HCT116 (cell line): ENCODE measurements around the gene ZNF746. TPM values are rescaled to one million over a fixed set of nuclear protein-coding genes. Genes with fewer than 3 reads are reported as not detected.

Source experiments
- ATAC-seq: fragments of 200-7000 bp; cut with Tn5 transposase; 2 replicates; pipeline ENCODE4 v1.9.1; 2020; ENCODE audit warnings: mild to moderate bottlenecking, moderate library complexity
- BruUV-seq: library from RNA; stranded (reverse); fragments of 400-500 nt; replicated peaks from 2 replicates; lab custom pipeline; 2021; lab: Mats Ljungman, UMichigan
- CTCF ChIA-PET: fragments of 300-600 bp; sonication (Branson Sonifier 250); formaldehyde crosslinking; loops from one replicate; lab custom pipeline; 2021; ENCODE audit warnings: antibody characterized with exemption; lab: Charles Lee
- POLR2A ChIA-PET: fragments of 300-600, 350-600 bp; sonication (Branson Sonifier 250); formaldehyde crosslinking; loops from one replicate; lab custom pipeline; 2021; ENCODE audit warnings: antibody characterized with exemption; lab: Charles Lee
- RAD21 ChIA-PET, 2 experiments: fragments of 300-600 bp; sonication (Branson Sonifier 250); formaldehyde crosslinking; loops; one replicate each; lab custom pipeline; 2023; ENCODE audit warnings: low total read pairs in 2 of 2; ENCODE audit not compliant: uncharacterized antibody in 2 of 2, unreplicated experiment in 2 of 2, low non-redundant PET in 1 of 2; lab: Charles Lee
- DNase-seq: peaks from one replicate; pipeline ENCODE4 v3.0.0-alpha.2; 2010; ENCODE audit warnings: low read depth, low spot score
- H2AFZ ChIP-seq: fragments of 200-600 bp; shearing (Covaris generic), sonication (generic); 2 replicates; pipeline ENCODE4 v1.6.1; 2017; ENCODE audit warnings: low read depth, mixed run types, mixed read lengths, antibody characterized with exemption, low read length; ENCODE audit not compliant: poor library complexity, severe bottlenecking
- H3K27ac ChIP-seq: 2 replicates; pipeline ENCODE4 v1.5.1; 2012; ENCODE audit warnings: low read depth, low read length
- H3K27me3 ChIP-seq: fragments of 200-600 bp; sonication (generic); 2 replicates; pipeline ENCODE4 v1.6.1; 2016; ENCODE audit warnings: mixed run types, low read length, mixed read lengths; ENCODE audit not compliant: insufficient read depth
- H3K36me3 ChIP-seq, 2 experiments: fragments of 200-500 bp in 1 of 2; fragments of 200-600 bp in 1 of 2; sonication (Bioruptor generic) in 1 of 2; sonication (generic) in 1 of 2; 2 replicates each; pipeline versions ENCODE4 v1.5.1 to v1.6.1; 2014 to 2016; ENCODE audit warnings: low read length in 2 of 2, inconsistent platforms in 1 of 2, mixed read lengths in 1 of 2, mixed run types in 1 of 2; ENCODE audit not compliant: insufficient read depth in 2 of 2, control insufficient read depth in 1 of 2
- H3K4me1 ChIP-seq, 2 experiments: fragments of 200-600 bp in 1 of 2; sonication (generic) in 1 of 2; 2 replicates each; pipeline versions ENCODE4 v1.5.1 to v1.6.1; 2012 to 2017; ENCODE audit warnings: low read length in 2 of 2, inconsistent platforms in 1 of 2, mild to moderate bottlenecking in 1 of 2, mixed read lengths in 1 of 2, mixed run types in 1 of 2, moderate library complexity in 1 of 2; ENCODE audit not compliant: insufficient read depth in 2 of 2, control insufficient read depth in 1 of 2
- H3K4me2 ChIP-seq: fragments of 200-600 bp; sonication (generic); 2 replicates; pipeline ENCODE4 v1.6.1; 2017; ENCODE audit warnings: mixed run types, low read length, mixed read lengths
- H3K4me3 ChIP-seq, 2 experiments: fragments of 200-600 bp in 1 of 2; sonication (generic) in 1 of 2; replicated peaks in 1 of 2; 2 replicates each; pipeline ENCODE4 v1.5.1; 2011 to 2016; ENCODE audit warnings: low read length in 2 of 2, control low read depth in 1 of 2, low read depth in 1 of 2, mild to moderate bottlenecking in 1 of 2, mixed read lengths in 1 of 2, mixed run types in 1 of 2
- H3K79me2 ChIP-seq: fragments of 200-600 bp; sonication (generic); 2 replicates; pipeline ENCODE4 v1.6.1; 2017; ENCODE audit warnings: mild to moderate bottlenecking, mixed run types, low read length, moderate library complexity, mixed read lengths; ENCODE audit not compliant: insufficient read depth
- H3K9ac ChIP-seq: fragments of 200-600 bp; sonication (generic); 2 replicates; pipeline ENCODE4 v1.6.1; 2016; ENCODE audit warnings: low read length, mixed read lengths
- H3K9me2 ChIP-seq: fragments of 200-600 bp; sonication (generic), shearing (Covaris generic); 2 replicates; pipeline ENCODE4 v1.6.1; 2017; ENCODE audit warnings: mixed run types, mild to moderate bottlenecking, moderate library complexity; ENCODE audit not compliant: insufficient read depth
- H3K9me3 ChIP-seq, 2 experiments: fragments of 200-500 bp in 1 of 2; fragments of 200-600 bp in 1 of 2; sonication (Bioruptor generic) in 1 of 2; sonication (generic) in 1 of 2; 2 replicates each; pipeline ENCODE4 v1.6.1; 2014 to 2017; ENCODE audit warnings: low read length in 2 of 2, mixed read lengths in 2 of 2, inconsistent platforms in 1 of 2, low read depth in 1 of 2, mild to moderate bottlenecking in 1 of 2, mixed run types in 1 of 2, moderate library complexity in 1 of 2; ENCODE audit not compliant: control insufficient read depth in 1 of 2, insufficient read depth in 1 of 2
- H4K20me1 ChIP-seq: fragments of 200-600 bp; sonication (generic), shearing (Covaris generic); 2 replicates; pipeline ENCODE4 v1.6.1; 2017; ENCODE audit warnings: mixed run types, mild to moderate bottlenecking, moderate library complexity; ENCODE audit not compliant: insufficient read depth
- ATF3 ChIP-seq: IDR thresholded peaks from 2 replicates; pipeline ENCODE4 v1.6.1; 2012
- CBX3 ChIP-seq: IDR thresholded peaks from 2 replicates; pipeline ENCODE4 v1.6.1; 2012; ENCODE audit warnings: low read depth
- CEBPB ChIP-seq: IDR thresholded peaks from 2 replicates; pipeline ENCODE4 v1.6.1; 2012; ENCODE audit warnings: low read depth
- CTCF ChIP-seq, 3 experiments: fragments of 200-600 bp in 1 of 3; sonication (generic) in 1 of 3; IDR thresholded peaks in 2 of 3; conservative IDR thresholded peaks in 1 of 3; 2 replicates each; pipeline ENCODE4 v1.5.1; 2012 to 2017; ENCODE audit warnings: low read depth in 2 of 3, low read length in 2 of 3, antibody characterized with exemption in 1 of 3, borderline replicate concordance in 1 of 3, control low read depth in 1 of 3, mild to moderate bottlenecking in 1 of 3, mixed read lengths in 1 of 3, mixed run types in 1 of 3, moderate library complexity in 1 of 3; ENCODE audit not compliant: insufficient read depth in 1 of 3
- EGR1 ChIP-seq: IDR thresholded peaks from 2 replicates; pipeline ENCODE4 v1.6.1; 2012; ENCODE audit warnings: low read depth
- POLR2A ChIP-seq: IDR thresholded peaks from 2 replicates; pipeline ENCODE4 v1.7.0; 2011; ENCODE audit warnings: borderline replicate concordance; ENCODE audit not compliant: insufficient read depth, insufficient read length; ENCODE audit errors: extremely low read depth
- RAD21 ChIP-seq: IDR thresholded peaks from 2 replicates; pipeline ENCODE4 v1.6.1; 2012; ENCODE audit warnings: low read depth, mild to moderate bottlenecking
- SIN3A ChIP-seq: IDR thresholded peaks from 2 replicates; pipeline ENCODE4 v1.6.1; 2012; ENCODE audit warnings: low read depth
- SP1 ChIP-seq: IDR thresholded peaks from 2 replicates; pipeline ENCODE4 v1.6.1; 2012; ENCODE audit warnings: low read depth
- SRF ChIP-seq: IDR thresholded peaks from 2 replicates; pipeline ENCODE4 v1.6.1; 2012; ENCODE audit warnings: low read depth
- YY1 ChIP-seq: IDR thresholded peaks from 2 replicates; pipeline ENCODE4 v1.6.1; 2011; ENCODE audit warnings: low read length, low read depth, moderate library complexity, mild to moderate bottlenecking; ENCODE audit not compliant: insufficient replicate concordance; ENCODE audit errors: extremely low read depth
- ZBTB33 ChIP-seq: IDR thresholded peaks from 2 replicates; pipeline ENCODE4 v1.6.1; 2011; ENCODE audit warnings: mild to moderate bottlenecking, low read length, moderate library complexity; ENCODE audit not compliant: insufficient replicate concordance; ENCODE audit errors: extremely low read depth
- ZNF274 ChIP-seq: fragments of 200-500 bp; sonication (Bioruptor generic); IDR thresholded peaks from 2 replicates; pipeline ENCODE4 v1.6.1; 2014; ENCODE audit warnings: mild to moderate bottlenecking, low read depth, low read length, inconsistent platforms
- intact Hi-C: fragments of 100-400 bp; cut with micrococcal nuclease; formaldehyde crosslinking; loops from 2 replicates; pipeline ENCODE4 v1.10.0; 2022
- total RNA-seq: library from RNA; stranded (reverse); gene quantifications from one replicate; pipeline ENCODE4 v1.2.1, GENCODE V29; 2021; ENCODE audit not compliant: unreplicated experiment

The ZNF746 gene
- total RNA-seq, 1 experiment from 2014 or later = 18.7 TPM

GRCh38 chr7:149469806-149470205 lies 27.8 kb downstream of the ZNF746 start:
- ChIA-PET POLR2A (no interaction called here), RAD21 (no interaction called here), CTCF (no interaction called here)
- H3K79me2 ChIP-seq = no peaks in the 10 kb centered on the region
- peaks cover 11 to 13% of the 10 kb centered on the region in 2 experiments; a peak in 3 of 4 replicates for H3K36me3 ChIP-seq
- no TSS peak for BruUV-seq
- H3K27ac ChIP-seq = no peak overlapping the region
- ATAC-seq (no peak), DNase-seq (no peak)
- TF ChIP-seq ZBTB33 = no peak
- TF ChIP-seq EGR1 = no peak
- no peak for TF ChIP-seq POLR2A
- no peak for TF ChIP-seq YY1
- no peak for TF ChIP-seq CEBPB
- no peak for TF ChIP-seq SRF
- no peak for TF ChIP-seq SP1
- H3K27me3 ChIP-seq = no peaks in the 10 kb centered on the region
- no peaks in the 10 kb centered on the region for H4K20me1 ChIP-seq
- H3K4me2 ChIP-seq = no peak overlapping the region
- H3K4me3 ChIP-seq = no peak overlapping the region
- H3K9me3 ChIP-seq = peaks cover 0 to 3% of the 10 kb centered on the region in 2 experiments; a peak in 1 of 4 replicates
- H2AFZ ChIP-seq = no peak overlapping the region
- no peaks in the 10 kb centered on the region for H3K9me2 ChIP-seq
- H3K9ac ChIP-seq = no peak overlapping the region
- H3K4me1 ChIP-seq = no peaks in the 10 kb centered on the region
- intact Hi-C loops = no loop called here

- Histone ChIP-seq H3K4me1 (no peaks in the 10 kb centered on the region), H3K9ac (no peak overlapping the region), H3K4me3 (no peak overlapping the region), H3K27ac (no peak overlapping the region), H3K27me3 (no peaks in the 10 kb centered on the region), H4K20me1 (no peaks in the 10 kb centered on the region), H3K36me3 (peaks cover 0 to 5% of the 10 kb centered on the region in 2 experiments; a peak in 3 of 4 replicates), H3K9me3 (peaks cover 0 to 3% of the 10 kb centered on the region in 2 experiments; a peak in 1 of 4 replicates), H2AFZ (no peak overlapping the region), H3K9me2 (no peaks in the 10 kb centered on the region), H3K79me2 (no peaks in the 10 kb centered on the region), H3K4me2 (no peak overlapping the region)
- ATAC-seq (peak; percentile 47; the same call in 1 of the 2 replicates), DNase-seq (no peak)
- no TSS peak for BruUV-seq
- TF ChIP-seq YY1 (no peak), CTCF (IDR thresholded peaks at IDR 0.05 in 2 of 3, conservative IDR thresholded peaks at IDR 0.05 in 1 of 3; ENCODE audit: borderline replicate concordance in 1 of 3, insufficient read depth in 1 of 3, low read depth in 2 of 3, low read length in 2 of 3) (no peak), CBX3 (no peak), SIN3A (no peak), EGR1 (no peak), RAD21 (peak; percentile 14; the same call in 1 of the 2 replicates), ZNF274 (no peak), ATF3 (no peak)
- ChIA-PET RAD21 (no interaction called here), CTCF (no interaction called here), POLR2A (no interaction called here)
- intact Hi-C loops = no loop called here
These were observed 29.4 kb downstream of the ZNF746 start for GRCh38 chr7:149468208-149468607.
